ENCODE results near the gene LKAAEAR1. TPM values are rescaled to one million over a fixed set of nuclear protein-coding genes. Genes with fewer than 3 reads are reported as not detected.

Gene LKAAEAR1
- total RNA-seq, 1 donor from 2014 or later, result not detected

GRCh38 chr20:64111841-64112641 lies 27.8 kb upstream of the LKAAEAR1 start:
- no peak for DNase-seq (ENCODE audit: low read depth)

- no peak for DNase-seq (ENCODE audit: low read depth)
Measured at GRCh38 chr20:64110411-64111068, 26.3 kb upstream of the LKAAEAR1 start.

- DNase-seq (ENCODE audit: low read depth), result no peak
Measured at GRCh38 chr20:64109831-64110391, 25.7 kb upstream of the LKAAEAR1 start.

GRCh38 chr20:64108731-64109681 lies 24.8 kb upstream of the LKAAEAR1 start:
- no peak for DNase-seq (ENCODE audit: low read depth)

- DNase-seq (ENCODE audit: low read depth), result no peak
Measured at GRCh38 chr20:64107736-64108457, 23.7 kb upstream of the LKAAEAR1 start.

GRCh38 chr20:64106981-64107735 lies 23.0 kb upstream of the LKAAEAR1 start, which contains the start of gene NPBWR2:
NPBWR2 (minus strand) TSS chr20:64107565; CDS start chr20:64106831, 734 bp downstream.
- no peak for DNase-seq (ENCODE audit: low read depth)

GRCh38 chr20:64106435-64106961 lies 22.3 kb upstream of the LKAAEAR1 start:
- DNase-seq (ENCODE audit: low read depth), result no peak

- DNase-seq (ENCODE audit: low read depth), result no peak
Measured at GRCh38 chr20:64105846-64106434, 21.7 kb upstream of the LKAAEAR1 start.

GRCh38 chr20:64104667-64105451 lies 20.7 kb upstream of the LKAAEAR1 start:
- DNase-seq (ENCODE audit: low read depth), result no peak

- no peak for DNase-seq (ENCODE audit: low read depth)
Measured at GRCh38 chr20:64103871-64104666, 19.9 kb upstream of the LKAAEAR1 start.

GRCh38 chr20:64102647-64103354 lies 18.6 kb upstream of the LKAAEAR1 start:
- no peak for DNase-seq (ENCODE audit: low read depth)

GRCh38 chr20:64101731-64102621 lies 17.8 kb upstream of the LKAAEAR1 start:
- DNase-seq (ENCODE audit: low read depth), result no peak

GRCh38 chr20:64100946-64101688 lies 16.9 kb upstream of the LKAAEAR1 start:
- DNase-seq (ENCODE audit: low read depth), result no peak

GRCh38 chr20:64100566-64100888 lies 16.3 kb upstream of the LKAAEAR1 start:
- DNase-seq (ENCODE audit: low read depth), result no peak

- no peak for DNase-seq (ENCODE audit: low read depth)
Measured at GRCh38 chr20:64099880-64100565, 15.8 kb upstream of the LKAAEAR1 start.
